ENCODE results near the gene ADAMTS19. TPM values are rescaled to one million over a fixed set of nuclear protein-coding genes. Genes with fewer than 3 reads are reported as not detected.

Gene ADAMTS19
- polyA plus RNA-seq, 1 donor (not counting 4 experiments of a cell fraction or from before 2014, with no cell fraction given) = 0.08 TPM

GRCh38 chr5:129499208-129499852, 39.2 kb downstream of the ADAMTS19 start:
- H2AFZ ChIP-seq (ENCODE audit: control insufficient read depth, low read length) = no peak overlapping the region
- no peak overlapping the region for H3K4me2 ChIP-seq (ENCODE audit: control insufficient read depth, extremely low read depth, insufficient read depth, low read depth, low read length)
- DNase-seq (ENCODE audit: low read depth, low spot score) (no peak), FAIRE-seq (no peak)
- H3K4me1 ChIP-seq (ENCODE audit: control insufficient read depth, extremely low read depth, insufficient read depth, low read length) = no peaks in the 10 kb centered on the region
- H3K27me3 ChIP-seq (ENCODE audit: control insufficient read depth, extremely low read depth, insufficient read depth, low read length) = no peaks in the 10 kb centered on the region
- no peak overlapping the region for H3K4me3 ChIP-seq (ENCODE audit: control insufficient read depth in 2 of 3, extremely low read depth in 1 of 3, insufficient read depth in 2 of 3, low read depth in 1 of 3, low read length in 3 of 3)
- no peaks in the 10 kb centered on the region for H3K9me1 ChIP-seq (ENCODE audit: control insufficient read depth, extremely low read depth, insufficient read depth, low read length)
- no peaks in the 10 kb centered on the region for H3K36me3 ChIP-seq (ENCODE audit: control insufficient read depth in 2 of 2, extremely low read depth in 1 of 2, insufficient read depth in 2 of 2, low read length in 2 of 2)
- no peaks in the 10 kb centered on the region for H3K79me2 ChIP-seq (ENCODE audit: control insufficient read depth, insufficient read depth, low read length)
- H3K27ac ChIP-seq (ENCODE audit: control insufficient read depth, insufficient read depth, low read length) = no peak overlapping the region
- no peak overlapping the region for H3K9ac ChIP-seq (ENCODE audit: control insufficient read depth, extremely low read depth, insufficient read depth, low read length)
- no peaks in the 10 kb centered on the region for H3K9me3 ChIP-seq (ENCODE audit: control insufficient read depth, low read depth, low read length)
- H4K20me1 ChIP-seq (ENCODE audit: control insufficient read depth, extremely low read depth, insufficient read depth, low read length) = no peaks in the 10 kb centered on the region
- TF ChIP-seq EZH2 (IDR thresholded peaks at IDR 0.05; ENCODE audit: low read length) (no peak), CTCF (optimal IDR thresholded peaks at IDR 0.05 in 1 of 3, IDR thresholded peaks at IDR 0.05 in 1 of 3, conservative IDR thresholded peaks at IDR 0.05 in 1 of 3; ENCODE audit: extremely low read depth in 1 of 3, insufficient read depth in 2 of 3, low read length in 3 of 3) (no peak)
- dilution Hi-C loops (cut with MboI; ENCODE audit: extremely low pct_ligation_motif_present, low sequenced_read_pairs) = no loop called here

GRCh38 chr5:129500101-129500500, 40.0 kb downstream of the ADAMTS19 start:
- DNase-seq (ENCODE audit: low read depth, low spot score) = no peak
- no peak overlapping the region for H3K4me3 ChIP-seq (ENCODE audit: control insufficient read depth in 2 of 3, extremely low read depth in 1 of 3, insufficient read depth in 2 of 3, low read depth in 1 of 3, low read length in 3 of 3)
- H3K27me3 ChIP-seq (ENCODE audit: control insufficient read depth, extremely low read depth, insufficient read depth, low read length) = no peaks in the 10 kb centered on the region
- no peak for FAIRE-seq
- H4K20me1 ChIP-seq (ENCODE audit: control insufficient read depth, extremely low read depth, insufficient read depth, low read length) = no peaks in the 10 kb centered on the region
- no peak for TF ChIP-seq EZH2 (IDR thresholded peaks at IDR 0.05; ENCODE audit: low read length)
- no peak for TF ChIP-seq CTCF (optimal IDR thresholded peaks at IDR 0.05 in 1 of 3, IDR thresholded peaks at IDR 0.05 in 1 of 3, conservative IDR thresholded peaks at IDR 0.05 in 1 of 3; ENCODE audit: extremely low read depth in 1 of 3, insufficient read depth in 2 of 3, low read length in 3 of 3)
- no peak overlapping the region for H2AFZ ChIP-seq (ENCODE audit: control insufficient read depth, low read length)
- no peaks in the 10 kb centered on the region for H3K4me1 ChIP-seq (ENCODE audit: control insufficient read depth, extremely low read depth, insufficient read depth, low read length)
- no peak overlapping the region for H3K9ac ChIP-seq (ENCODE audit: control insufficient read depth, extremely low read depth, insufficient read depth, low read length)
- no peaks in the 10 kb centered on the region for H3K36me3 ChIP-seq (ENCODE audit: control insufficient read depth in 2 of 2, extremely low read depth in 1 of 2, insufficient read depth in 2 of 2, low read length in 2 of 2)
- dilution Hi-C loops (cut with MboI; ENCODE audit: extremely low pct_ligation_motif_present, low sequenced_read_pairs) = no loop called here
- H3K9me3 ChIP-seq (ENCODE audit: control insufficient read depth, low read depth, low read length) = no peaks in the 10 kb centered on the region
- no peak overlapping the region for H3K4me2 ChIP-seq (ENCODE audit: control insufficient read depth, extremely low read depth, insufficient read depth, low read depth, low read length)
- no peaks in the 10 kb centered on the region for H3K79me2 ChIP-seq (ENCODE audit: control insufficient read depth, insufficient read depth, low read length)
- no peaks in the 10 kb centered on the region for H3K9me1 ChIP-seq (ENCODE audit: control insufficient read depth, extremely low read depth, insufficient read depth, low read length)
- no peak overlapping the region for H3K27ac ChIP-seq (ENCODE audit: control insufficient read depth, insufficient read depth, low read length)

Data from keratinocyte (primary cell).